Kasumi-1 (cell line): ENCODE measurements around the gene ATF7.

Source experiments
- DNase-seq, 2 experiments: peaks; one replicate each; lab custom pipeline; 2025; lab: John Stamatoyannopoulos, UW

ATF7 gene

GRCh38 chr12:53523131-53523530 lies 103.1 kb downstream of the ATF7 start:
- no peak for DNase-seq

- DNase-seq, result no peak
Measured at GRCh38 chr12:53518381-53518780, 107.8 kb downstream of the ATF7 start.

- DNase-seq, result no peak
Measured at GRCh38 chr12:53516758-53517455, 109.3 kb downstream of the ATF7 start.

- no peak for DNase-seq
Measured at GRCh38 chr12:53515291-53515680, 110.9 kb downstream of the ATF7 start.

GRCh38 chr12:53514628-53515290 lies 111.4 kb downstream of the ATF7 start:
- no peak for DNase-seq

GRCh38 chr12:53513712-53514410 lies 112.3 kb downstream of the ATF7 start:
- no peak for DNase-seq

GRCh38 chr12:53510181-53510812 lies 115.9 kb downstream of the ATF7 start:
- no peak for DNase-seq

- DNase-seq, result peak; percentile 77 to 91
Measured at GRCh38 chr12:53508534-53509170, 117.5 kb downstream of the ATF7 start.

- DNase-seq, result no peak
Measured at GRCh38 chr12:53507603-53507885, 118.6 kb downstream of the ATF7 start.

- DNase-seq, result no peak
Measured at GRCh38 chr12:53506881-53507602, 119.1 kb downstream of the ATF7 start, which contains the start of gene NPFF. Gene NPFF, minus strand, starts transcription at chr12:53507484. Its CDS starts 10 bp downstream, at chr12:53507474.

- DNase-seq, result no peak
Measured at GRCh38 chr12:53506450-53506785, 119.8 kb downstream of the ATF7 start.

- DNase-seq, result no peak
Measured at GRCh38 chr12:53505555-53506449, 120.4 kb downstream of the ATF7 start.

GRCh38 chr12:53505086-53505485 lies 121.1 kb downstream of the ATF7 start:
- no peak for DNase-seq

- no peak for DNase-seq
Measured at GRCh38 chr12:53504004-53504920, 121.9 kb downstream of the ATF7 start.

GRCh38 chr12:53502983-53503728 lies 123.0 kb downstream of the ATF7 start:
- DNase-seq, result no peak

GRCh38 chr12:53502331-53502730 lies 123.9 kb downstream of the ATF7 start:
- no peak for DNase-seq

- DNase-seq, result no peak
Measured at GRCh38 chr12:53501615-53502181, 124.5 kb downstream of the ATF7 start.

- peak; percentile 99 for DNase-seq
Measured at GRCh38 chr12:53500776-53501614, 125.2 kb downstream of the ATF7 start, which contains the start of gene TARBP2. Gene TARBP2, plus strand, starts transcription at chr12:53501283. Its CDS starts 126 bp downstream, at chr12:53501409.
